GM23248 (cell line): ENCODE measurements around the gene LCN15. TPM values are rescaled to one million over a fixed set of nuclear protein-coding genes. Genes with fewer than 3 reads are reported as not detected.

Experiments
- DNase-seq: peaks from one replicate; pipeline ENCODE4 v3.0.0-alpha.2; 2015
- H2AFZ ChIP-seq: fragments of 200-600 bp; sonication (generic); 2 replicates; pipeline ENCODE4 v1.6.1; 2016; ENCODE audit warnings: antibody characterized with exemption
- H3F3A ChIP-seq: fragments of 200-600 bp; sonication (generic); 2 replicates; pipeline ENCODE4 v1.6.1; 2016; ENCODE audit warnings: mild to moderate bottlenecking, antibody characterized with exemption, mixed run types; ENCODE audit not compliant: insufficient read depth
- H3K27ac ChIP-seq: fragments of 200-600 bp; sonication (generic); 2 replicates; pipeline ENCODE4 v1.5.1; 2016; ENCODE audit warnings: mild to moderate bottlenecking
- H3K27me3 ChIP-seq: fragments of 200-600 bp; sonication (generic); replicated peaks from 2 replicates; pipeline ENCODE4 v1.6.1; 2016; ENCODE audit warnings: mild to moderate bottlenecking; ENCODE audit not compliant: insufficient read depth
- H3K36me3 ChIP-seq: fragments of 200-600 bp; sonication (generic); 2 replicates; pipeline ENCODE4 v1.6.1; 2016; ENCODE audit warnings: low read depth, mild to moderate bottlenecking
- H3K4me1 ChIP-seq: fragments of 200-600 bp; sonication (generic); 2 replicates; pipeline ENCODE4 v1.6.1; 2016; ENCODE audit warnings: mild to moderate bottlenecking; ENCODE audit not compliant: insufficient read depth
- H3K4me2 ChIP-seq: fragments of 200-600 bp; sonication (generic); one replicate; pipeline ENCODE4 v1.6.1; 2016; ENCODE audit warnings: mild to moderate bottlenecking; ENCODE audit not compliant: unreplicated experiment
- H3K4me3 ChIP-seq: fragments of 200-600 bp; sonication (generic); 2 replicates; pipeline ENCODE4 v1.5.1; 2016; ENCODE audit warnings: mild to moderate bottlenecking
- H3K79me2 ChIP-seq: fragments of 200-600 bp; sonication (generic); 2 replicates; pipeline ENCODE4 v1.6.1; 2016; ENCODE audit warnings: mild to moderate bottlenecking; ENCODE audit not compliant: insufficient read depth
- H3K9ac ChIP-seq: fragments of 200-600 bp; sonication (generic); 2 replicates; pipeline ENCODE4 v1.6.1; 2016; ENCODE audit warnings: mild to moderate bottlenecking
- H3K9me2 ChIP-seq: fragments of 200-600 bp; sonication (generic); 2 replicates; pipeline ENCODE4 v1.6.1; 2016; ENCODE audit warnings: mixed run types, mild to moderate bottlenecking, moderate library complexity; ENCODE audit not compliant: insufficient read depth
- H3K9me3 ChIP-seq: fragments of 200-600 bp; sonication (generic); one replicate; pipeline ENCODE4 v1.6.1; 2017; ENCODE audit warnings: low read depth
- H4K20me1 ChIP-seq: fragments of 200-600 bp; sonication (generic); 2 replicates; pipeline ENCODE4 v1.6.0; 2016; ENCODE audit not compliant: insufficient read depth
- EZH2 ChIP-seq: fragments of 200-600 bp; sonication (generic); IDR thresholded peaks from 2 replicates; pipeline ENCODE4 v1.6.1; 2018; ENCODE audit warnings: antibody characterized with exemption, mild to moderate bottlenecking; ENCODE audit not compliant: insufficient read depth, poor library complexity, severe bottlenecking
- EZH2phosphoT487 ChIP-seq: fragments of 200-600 bp; sonication (generic); IDR thresholded peaks from 2 replicates; pipeline ENCODE4 v1.6.1; 2018; ENCODE audit warnings: antibody characterized with exemption, moderate library complexity, mild to moderate bottlenecking, low read depth; ENCODE audit not compliant: insufficient read depth
- WGBS, 2 experiments: methylation state at CpG; one replicate each; pipeline ENCODE4 v1.1.6; 2015 to 2017; ENCODE audit warnings: low lambda C conversion rate in 2 of 2, low coverage in 1 of 2; ENCODE audit errors: missing lambda C conversion rate in 2 of 2; 5-methylcytosine and 5-hydroxymethylcytosine counted together
- in situ Hi-C: fragments of 300-500 bp; cut with MboI; formaldehyde crosslinking; loops from 2 replicates; pipeline ENCODE4 v1.15.0; 2020
- polyA plus RNA-seq: library from polyadenylated mRNA; unstranded; fragments of >200 nt; fragmentation: Nextera tagmentation; extraction: Ambion mirVana; gene quantifications from 2 replicates; pipeline ENCODE4 v1.2.1, GENCODE V29; 2016
- total RNA-seq: library from RNA; depleted of rRNA; stranded (reverse); fragments of >200 nt; shearing (Covaris generic); gene quantifications from 2 replicates; pipeline ENCODE4 v1.2.3, GENCODE V29; 2014

LCN15 gene
- total and polyA plus RNA-seq, 2 experiments from 2014 or later, result not detected

DNA sequence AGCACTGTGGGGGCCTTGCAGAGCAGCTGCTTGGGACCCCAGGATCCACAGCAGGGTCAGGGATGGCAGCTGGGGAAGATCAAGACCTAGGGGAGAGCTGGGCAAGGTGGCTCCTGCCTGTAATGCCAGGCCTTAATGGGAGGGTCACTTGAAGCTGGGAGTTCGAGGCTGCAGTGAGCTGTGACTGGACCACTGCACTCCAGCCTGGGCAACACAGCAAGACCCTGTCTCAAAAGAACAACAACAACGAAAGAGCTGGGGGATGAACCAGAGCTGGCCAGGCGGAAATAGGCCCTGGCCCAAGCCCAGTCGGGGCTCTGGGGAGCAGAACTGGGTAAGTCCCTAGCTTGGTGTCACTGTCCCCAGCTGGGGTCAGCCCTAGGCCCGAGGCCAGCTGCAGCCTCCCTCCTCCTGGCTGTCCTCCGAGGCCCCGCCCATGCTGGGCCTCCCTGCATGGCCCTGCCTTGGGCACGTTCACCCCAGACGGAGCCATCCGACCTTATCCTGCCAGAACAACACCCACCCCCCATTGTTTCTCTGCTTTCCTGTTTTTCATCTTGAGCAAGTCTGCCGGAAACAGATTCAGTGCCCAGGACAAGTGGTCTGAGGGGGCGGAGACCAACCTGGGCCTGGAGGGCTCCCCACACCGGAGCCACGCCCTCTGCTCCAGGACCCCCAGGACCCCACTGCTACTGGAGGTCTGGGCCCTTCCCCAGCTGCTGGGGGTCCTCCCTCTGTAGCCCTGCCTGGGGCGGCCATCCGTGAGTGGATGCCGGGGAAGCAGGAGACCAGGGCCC lies 50.0 kb downstream of the LCN15 start:
- H3K4me2 ChIP-seq, result no peak overlapping the region
- no peak overlapping the region for H3K27ac ChIP-seq
- in situ Hi-C loops, result no loop called here
- H3K9me3 ChIP-seq, result no peaks in the 10 kb centered on the region
- no peaks in the 10 kb centered on the region for H4K20me1 ChIP-seq
- H3K4me1 ChIP-seq, result peaks cover 7% of the 10 kb centered on the region; the same call in 1 of the 2 replicates
- 69% methylated on average over 17 of the region's 17 CpGs for WGBS, 2 experiments
- no peaks in the 10 kb centered on the region for H3K36me3 ChIP-seq
- no peak overlapping the region for H3K9ac ChIP-seq
- no peak overlapping the region for H2AFZ ChIP-seq
- no peak overlapping the region for H3K4me3 ChIP-seq
- 0 out of 2 replicates have a peak, but pooled peaks cover 14% of the 10 kb centered on the region for H3F3A ChIP-seq
- TF ChIP-seq EZH2phosphoT487, result no peak
- TF ChIP-seq EZH2, result no peak
- H3K9me2 ChIP-seq, result no peaks in the 10 kb centered on the region
- H3K79me2 ChIP-seq, result no peaks in the 10 kb centered on the region
- DNase-seq, result no peak
- H3K27me3 ChIP-seq, result 0 out of 2 replicates have a peak, but pooled peaks cover 5% of the 10 kb centered on the region

GRCh38 chr9:136713550-136713949 lies 50.8 kb downstream of the LCN15 start:
- Histone ChIP-seq H3K9ac (no peak overlapping the region), H3K27ac (no peak overlapping the region), H3F3A (0 out of 2 replicates have a peak, but pooled peaks cover 14% of the 10 kb centered on the region), H3K9me2 (no peaks in the 10 kb centered on the region), H3K79me2 (no peaks in the 10 kb centered on the region), H3K4me3 (no peak overlapping the region), H2AFZ (no peak overlapping the region), H3K27me3 (0 out of 2 replicates have a peak, but pooled peaks cover 5% of the 10 kb centered on the region), H3K9me3 (no peaks in the 10 kb centered on the region), H3K4me1 (peaks cover 7% of the 10 kb centered on the region; the same call in 1 of the 2 replicates), H3K4me2 (no peak overlapping the region), H4K20me1 (no peaks in the 10 kb centered on the region), H3K36me3 (no peaks in the 10 kb centered on the region)
- DNase-seq, result no peak
- WGBS, 2 experiments, result 58 to 65% methylated on average over 7 to 8 of the region's 8 CpGs
- no peak for TF ChIP-seq EZH2
- TF ChIP-seq EZH2phosphoT487, result no peak
- in situ Hi-C loops, result no loop called here

- H4K20me1 ChIP-seq, result no peaks in the 10 kb centered on the region
- 0 out of 2 replicates have a peak, but pooled peaks cover 5% of the 10 kb centered on the region for H3K27me3 ChIP-seq
- H3K9me2 ChIP-seq, result no peaks in the 10 kb centered on the region
- no peak overlapping the region for H3K27ac ChIP-seq
- H2AFZ ChIP-seq, result no peak overlapping the region
- 0 out of 2 replicates have a peak, but pooled peaks cover 14% of the 10 kb centered on the region for H3F3A ChIP-seq
- peaks cover 7% of the 10 kb centered on the region; the same call in 1 of the 2 replicates for H3K4me1 ChIP-seq
- in situ Hi-C loops, result no loop called here
- H3K79me2 ChIP-seq, result no peaks in the 10 kb centered on the region
- H3K36me3 ChIP-seq, result no peaks in the 10 kb centered on the region
- no peak overlapping the region for H3K4me2 ChIP-seq
- H3K4me3 ChIP-seq, result no peak overlapping the region
- TF ChIP-seq EZH2 (peak; percentile 59), EZH2phosphoT487 (no peak)
- 35 to 58% methylated on average over 23 to 46 of the region's 56 CpGs for WGBS, 2 experiments
- no peak for DNase-seq
- H3K9me3 ChIP-seq, result no peaks in the 10 kb centered on the region
- H3K9ac ChIP-seq, result no peak overlapping the region
Measured at GRCh38 chr9:136712690-136713544, 51.4 kb downstream of the LCN15 start.
